HL-60 (cell line): Measurements from ENCODE around the gene TTC33.

ENCODE experiments used
- DNase-seq, 2 experiments: peaks; one replicate each; pipeline ENCODE4 v3.0.0-alpha.2; 2010 to 2020; ENCODE audit warnings: low read depth in 1 of 2, low spot score in 1 of 2
- H3K27ac ChIP-seq: fragments of 250-450 bp; sonication (Bioruptor Pico); replicated peaks from 2 replicates; pipeline ENCODE4 v1.5.1; 2020; ENCODE audit warnings: mild to moderate bottlenecking, moderate library complexity
- H3K27me3 ChIP-seq: fragments of 250-450 bp; sonication (Bioruptor Pico); 2 replicates; pipeline ENCODE4 v1.5.1; 2021; ENCODE audit warnings: mild to moderate bottlenecking, moderate library complexity; ENCODE audit not compliant: insufficient read depth, poor library complexity, severe bottlenecking
- H3K4me3 ChIP-seq: replicated peaks from 2 replicates; pipeline ENCODE4 v1.5.1; 2011; ENCODE audit warnings: mild to moderate bottlenecking, control low read depth, low read length; ENCODE audit not compliant: insufficient read depth
- GABPA ChIP-seq: IDR thresholded peaks from 2 replicates; pipeline ENCODE4 v1.6.1; 2012; ENCODE audit warnings: low read depth
- POLR2AphosphoS5 ChIP-seq: IDR thresholded peaks from 2 replicates; pipeline ENCODE4 v1.6.1; 2012; ENCODE audit warnings: low read depth
- SPI1 ChIP-seq: IDR thresholded peaks from 2 replicates; pipeline ENCODE4 v1.6.1; 2012; ENCODE audit warnings: low read depth, mild to moderate bottlenecking, borderline replicate concordance
- TF ChIP-seq, protein P1 (sequence below): IDR thresholded peaks from one replicate; pipeline ENCODE4 v1.5.1; 2011; ENCODE audit warnings: low read length, control low read depth, inconsistent platforms; ENCODE audit not compliant: insufficient read depth
- TF ChIP-seq, protein P2 (sequence below): IDR thresholded peaks from 2 replicates; pipeline ENCODE4 v1.6.1; 2012; ENCODE audit warnings: low read depth; ENCODE audit not compliant: insufficient replicate concordance

The TTC33 gene

DNA sequence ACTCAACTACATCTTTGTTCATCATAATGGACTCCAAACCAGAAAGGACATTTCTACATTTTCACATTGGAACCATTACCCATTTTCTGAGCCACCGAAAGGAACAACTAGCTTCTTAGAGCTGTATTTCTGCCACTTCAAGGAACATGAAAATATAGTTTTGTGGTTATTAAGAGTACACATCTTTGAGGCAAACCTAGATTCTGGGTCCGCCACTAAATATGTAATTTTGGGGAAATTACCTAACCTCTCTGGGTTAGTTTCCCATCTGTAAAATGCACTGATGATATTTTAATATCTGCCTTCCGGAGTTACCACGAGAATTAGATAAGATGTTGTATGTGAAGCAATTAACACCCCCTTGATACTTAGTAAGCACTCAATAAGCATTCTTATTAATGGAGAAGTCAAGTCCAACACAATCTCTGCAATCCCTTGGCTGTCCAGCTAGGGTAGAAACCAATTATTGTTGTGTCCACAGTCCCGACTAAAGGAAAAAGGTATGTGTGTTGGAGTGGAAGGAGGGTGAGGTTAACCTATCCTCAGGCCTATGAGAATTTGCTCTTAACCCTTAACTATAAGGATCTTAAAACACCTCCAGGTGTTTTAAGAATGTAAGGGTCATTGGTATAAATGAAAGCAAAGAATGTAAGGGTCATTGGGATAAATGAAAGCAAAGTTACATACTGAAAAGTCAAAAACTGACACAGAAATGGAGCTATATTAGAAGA is 170.1 kb downstream of the TTC33 start:
- Histone ChIP-seq H3K27ac (no peak overlapping the region), H3K27me3 (no peaks in the 10 kb centered on the region), H3K4me3 (no peak overlapping the region)
- TF ChIP-seq POLR2AphosphoS5 (no peak), SPI1 (no peak), GABPA (no peak)
- TF ChIP-seq, protein P1, sequence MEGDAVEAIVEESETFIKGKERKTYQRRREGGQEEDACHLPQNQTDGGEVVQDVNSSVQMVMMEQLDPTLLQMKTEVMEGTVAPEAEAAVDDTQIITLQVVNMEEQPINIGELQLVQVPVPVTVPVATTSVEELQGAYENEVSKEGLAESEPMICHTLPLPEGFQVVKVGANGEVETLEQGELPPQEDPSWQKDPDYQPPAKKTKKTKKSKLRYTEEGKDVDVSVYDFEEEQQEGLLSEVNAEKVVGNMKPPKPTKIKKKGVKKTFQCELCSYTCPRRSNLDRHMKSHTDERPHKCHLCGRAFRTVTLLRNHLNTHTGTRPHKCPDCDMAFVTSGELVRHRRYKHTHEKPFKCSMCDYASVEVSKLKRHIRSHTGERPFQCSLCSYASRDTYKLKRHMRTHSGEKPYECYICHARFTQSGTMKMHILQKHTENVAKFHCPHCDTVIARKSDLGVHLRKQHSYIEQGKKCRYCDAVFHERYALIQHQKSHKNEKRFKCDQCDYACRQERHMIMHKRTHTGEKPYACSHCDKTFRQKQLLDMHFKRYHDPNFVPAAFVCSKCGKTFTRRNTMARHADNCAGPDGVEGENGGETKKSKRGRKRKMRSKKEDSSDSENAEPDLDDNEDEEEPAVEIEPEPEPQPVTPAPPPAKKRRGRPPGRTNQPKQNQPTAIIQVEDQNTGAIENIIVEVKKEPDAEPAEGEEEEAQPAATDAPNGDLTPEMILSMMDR, result no peak
- TF ChIP-seq, protein P2, sequence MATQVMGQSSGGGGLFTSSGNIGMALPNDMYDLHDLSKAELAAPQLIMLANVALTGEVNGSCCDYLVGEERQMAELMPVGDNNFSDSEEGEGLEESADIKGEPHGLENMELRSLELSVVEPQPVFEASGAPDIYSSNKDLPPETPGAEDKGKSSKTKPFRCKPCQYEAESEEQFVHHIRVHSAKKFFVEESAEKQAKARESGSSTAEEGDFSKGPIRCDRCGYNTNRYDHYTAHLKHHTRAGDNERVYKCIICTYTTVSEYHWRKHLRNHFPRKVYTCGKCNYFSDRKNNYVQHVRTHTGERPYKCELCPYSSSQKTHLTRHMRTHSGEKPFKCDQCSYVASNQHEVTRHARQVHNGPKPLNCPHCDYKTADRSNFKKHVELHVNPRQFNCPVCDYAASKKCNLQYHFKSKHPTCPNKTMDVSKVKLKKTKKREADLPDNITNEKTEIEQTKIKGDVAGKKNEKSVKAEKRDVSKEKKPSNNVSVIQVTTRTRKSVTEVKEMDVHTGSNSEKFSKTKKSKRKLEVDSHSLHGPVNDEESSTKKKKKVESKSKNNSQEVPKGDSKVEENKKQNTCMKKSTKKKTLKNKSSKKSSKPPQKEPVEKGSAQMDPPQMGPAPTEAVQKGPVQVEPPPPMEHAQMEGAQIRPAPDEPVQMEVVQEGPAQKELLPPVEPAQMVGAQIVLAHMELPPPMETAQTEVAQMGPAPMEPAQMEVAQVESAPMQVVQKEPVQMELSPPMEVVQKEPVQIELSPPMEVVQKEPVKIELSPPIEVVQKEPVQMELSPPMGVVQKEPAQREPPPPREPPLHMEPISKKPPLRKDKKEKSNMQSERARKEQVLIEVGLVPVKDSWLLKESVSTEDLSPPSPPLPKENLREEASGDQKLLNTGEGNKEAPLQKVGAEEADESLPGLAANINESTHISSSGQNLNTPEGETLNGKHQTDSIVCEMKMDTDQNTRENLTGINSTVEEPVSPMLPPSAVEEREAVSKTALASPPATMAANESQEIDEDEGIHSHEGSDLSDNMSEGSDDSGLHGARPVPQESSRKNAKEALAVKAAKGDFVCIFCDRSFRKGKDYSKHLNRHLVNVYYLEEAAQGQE, result no peak
- DNase-seq, result no peak

DNA sequence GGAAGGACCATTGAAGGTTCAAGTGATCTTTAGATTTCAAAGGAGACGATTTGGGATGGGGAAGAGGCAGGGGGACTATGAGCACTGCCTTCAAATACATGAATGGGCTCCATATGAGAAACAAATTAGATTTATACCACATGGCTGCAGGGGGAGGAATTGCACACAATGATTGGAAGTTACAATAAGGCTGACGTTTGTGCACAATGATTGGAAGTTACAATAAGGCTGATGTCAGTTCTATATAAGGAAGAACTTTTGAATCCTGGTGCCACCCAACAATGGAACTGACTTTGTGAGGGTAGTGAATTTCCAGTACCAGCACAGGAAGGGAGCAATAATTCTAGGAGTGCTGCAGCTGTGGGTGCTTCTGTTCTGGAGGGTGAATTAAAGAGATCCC is 171.7 kb downstream of the TTC33 start:
- no peak overlapping the region for H3K27ac ChIP-seq
- DNase-seq, result no peak
- H3K4me3 ChIP-seq, result no peak overlapping the region
- no peak for TF ChIP-seq SPI1
- TF ChIP-seq, protein P2, result no peak
- H3K27me3 ChIP-seq, result no peaks in the 10 kb centered on the region

DNA sequence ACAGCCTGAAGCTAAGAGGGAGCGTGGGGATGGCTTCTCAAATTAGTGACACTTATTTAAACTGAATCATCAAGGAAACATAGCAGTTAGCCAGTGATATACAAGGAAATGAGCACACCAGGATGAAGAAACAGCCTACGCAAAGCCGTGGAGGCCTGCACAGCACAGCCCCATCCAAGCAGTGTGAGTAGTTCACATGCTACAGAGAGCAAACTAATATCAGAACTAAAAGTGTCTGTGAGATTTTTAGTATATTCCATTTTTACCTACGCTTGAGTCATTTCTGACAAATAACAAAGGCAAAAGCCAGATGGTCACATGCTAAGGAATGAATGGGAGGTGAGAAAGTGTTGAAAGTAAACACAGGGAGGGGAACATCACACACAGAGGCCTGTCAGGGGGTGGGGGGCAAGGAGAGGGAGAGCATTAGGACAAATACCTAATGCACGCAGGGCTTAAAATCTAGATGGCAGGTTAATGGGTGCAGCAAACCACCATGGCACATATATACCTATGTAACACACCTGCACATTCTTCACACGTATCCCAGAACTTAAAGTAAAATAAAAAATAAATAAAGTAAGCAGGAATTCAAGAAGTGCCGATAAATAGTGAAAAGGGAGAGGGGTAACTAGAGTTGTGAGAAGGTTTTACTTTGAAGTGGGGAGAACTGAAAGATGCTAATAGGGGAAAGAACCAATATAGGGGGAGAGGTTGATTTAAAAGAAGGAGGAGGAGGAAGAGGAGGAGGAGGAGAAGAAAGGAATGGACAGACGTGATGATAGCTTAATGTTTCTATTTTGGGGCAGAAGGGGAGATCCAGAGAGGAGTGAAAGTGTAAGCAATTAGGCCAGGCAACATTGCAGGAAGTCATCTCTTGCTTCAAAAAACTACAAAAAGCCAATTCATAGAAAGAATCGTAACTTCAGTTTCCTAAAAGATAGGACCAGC is 177.0 kb downstream of the TTC33 start:
- Histone ChIP-seq H3K27ac (no peak overlapping the region), H3K4me3 (no peak overlapping the region), H3K27me3 (no peaks in the 10 kb centered on the region)
- TF ChIP-seq, protein P2, result no peak
- TF ChIP-seq, protein P1, result no peak
- TF ChIP-seq SPI1, result no peak
- TF ChIP-seq POLR2AphosphoS5, result no peak
- TF ChIP-seq GABPA, result no peak
- no peak for DNase-seq
